HG03520 (cell line): ENCODE results near the gene UBL7.
"Not testable (repeated sequence)": the region's sequence is repeated elsewhere in the genome, so short reads cannot be mapped to it uniquely, and the experiment has no call there.

ENCODE experiments used
- ATAC-seq: cut with Tn5 transposase; IDR thresholded peaks from one replicate; pipeline ENCODE4 v1.9.1; 2021; ENCODE audit warnings: mild to moderate bottlenecking, moderate library complexity; ENCODE audit not compliant: unreplicated experiment

Gene UBL7

DNA sequence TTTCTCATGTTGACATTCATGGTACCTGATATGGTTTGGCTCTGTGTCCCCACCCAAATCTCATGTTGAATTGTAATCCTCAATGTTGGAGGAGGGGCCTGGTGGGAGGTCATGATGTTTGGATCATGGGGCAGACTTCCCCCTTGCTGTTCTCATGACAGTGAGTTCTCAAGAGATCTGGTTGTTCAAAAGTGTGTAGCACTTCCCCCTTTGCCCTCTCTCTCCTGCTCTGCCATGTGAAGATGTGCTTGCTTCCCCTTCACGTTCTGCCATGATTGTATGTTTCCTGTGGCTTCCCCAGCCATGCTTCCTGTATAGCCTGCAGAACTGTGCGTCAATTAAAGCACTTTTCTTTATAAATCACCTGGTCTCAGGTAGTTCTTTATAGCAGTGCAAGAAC lies 3.3 kb upstream of the UBL7 start:
- ATAC-seq: no peak

DNA sequence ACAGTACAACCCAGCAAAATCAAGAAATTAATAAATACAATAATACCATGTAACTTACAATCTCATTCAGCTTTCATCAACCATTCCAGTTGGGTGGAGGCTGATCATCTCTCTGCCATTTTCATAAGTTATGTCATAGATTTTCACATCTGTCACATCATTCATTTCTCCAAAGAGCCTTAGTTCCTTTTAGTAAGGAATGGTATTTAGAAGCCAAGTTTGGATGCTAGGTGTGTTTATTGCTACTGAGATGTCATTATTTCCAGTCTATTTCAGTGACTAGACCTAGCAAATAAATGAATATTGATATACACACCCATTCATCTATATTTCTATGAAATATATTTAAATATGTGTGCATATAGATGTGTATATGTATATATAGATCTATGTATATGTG lies 2.7 kb upstream of the UBL7 start:
- no peak for ATAC-seq

- no peak for ATAC-seq
Observed at GRCh38 chr15:74461847-74462511, 1.0 kb upstream of the UBL7 start.

DNA sequence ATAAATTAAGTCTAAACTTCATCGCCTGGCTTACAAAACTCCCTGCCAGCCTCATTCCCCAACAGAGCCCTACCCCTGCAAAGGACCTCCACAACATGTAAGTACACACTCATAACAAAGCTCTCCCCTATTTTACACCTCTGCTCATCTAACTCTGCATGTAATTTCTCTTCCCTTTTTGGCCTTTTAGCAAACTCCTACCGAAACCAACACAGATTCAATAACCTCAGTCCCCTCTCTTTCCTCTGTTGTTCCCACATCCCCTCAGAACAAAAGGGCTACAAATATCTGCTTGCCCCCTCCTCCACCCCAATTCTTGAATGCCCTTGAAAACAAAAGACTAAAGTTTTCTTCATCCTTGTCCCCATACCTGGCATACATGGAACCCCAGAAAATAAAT lies 662 bp downstream of the UBL7 start:
- no peak for ATAC-seq

DNA sequence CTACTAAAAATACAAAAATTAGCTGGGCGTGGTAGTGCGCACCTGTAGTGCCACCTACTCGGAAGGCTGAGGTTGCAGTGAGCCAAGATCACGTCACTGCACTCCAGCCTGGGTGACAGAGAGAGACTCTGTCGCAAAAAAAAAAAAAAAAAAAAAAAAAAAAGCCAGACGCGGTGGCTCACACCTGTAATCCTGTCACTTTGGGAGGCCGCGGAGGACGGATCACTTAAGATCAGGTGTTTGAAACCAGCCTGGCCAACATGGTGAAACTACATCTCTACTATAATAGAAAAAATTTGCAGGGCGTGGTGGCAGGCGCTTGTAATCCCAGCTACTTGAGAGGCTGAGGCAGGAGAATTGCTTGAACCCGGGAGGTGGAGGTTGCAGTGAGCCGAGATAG lies 1.2 kb downstream of the UBL7 start:
- not testable (repeated sequence) for ATAC-seq

- no peak for ATAC-seq
Observed at GRCh38 chr15:74458473-74458872, 2.5 kb downstream of the UBL7 start.

- ATAC-seq: not testable (repeated sequence)
Observed at GRCh38 chr15:74457036-74457435, 3.9 kb downstream of the UBL7 start.

- no peak for ATAC-seq
Observed at GRCh38 chr15:74454764-74455500, 6.0 kb downstream of the UBL7 start.

DNA sequence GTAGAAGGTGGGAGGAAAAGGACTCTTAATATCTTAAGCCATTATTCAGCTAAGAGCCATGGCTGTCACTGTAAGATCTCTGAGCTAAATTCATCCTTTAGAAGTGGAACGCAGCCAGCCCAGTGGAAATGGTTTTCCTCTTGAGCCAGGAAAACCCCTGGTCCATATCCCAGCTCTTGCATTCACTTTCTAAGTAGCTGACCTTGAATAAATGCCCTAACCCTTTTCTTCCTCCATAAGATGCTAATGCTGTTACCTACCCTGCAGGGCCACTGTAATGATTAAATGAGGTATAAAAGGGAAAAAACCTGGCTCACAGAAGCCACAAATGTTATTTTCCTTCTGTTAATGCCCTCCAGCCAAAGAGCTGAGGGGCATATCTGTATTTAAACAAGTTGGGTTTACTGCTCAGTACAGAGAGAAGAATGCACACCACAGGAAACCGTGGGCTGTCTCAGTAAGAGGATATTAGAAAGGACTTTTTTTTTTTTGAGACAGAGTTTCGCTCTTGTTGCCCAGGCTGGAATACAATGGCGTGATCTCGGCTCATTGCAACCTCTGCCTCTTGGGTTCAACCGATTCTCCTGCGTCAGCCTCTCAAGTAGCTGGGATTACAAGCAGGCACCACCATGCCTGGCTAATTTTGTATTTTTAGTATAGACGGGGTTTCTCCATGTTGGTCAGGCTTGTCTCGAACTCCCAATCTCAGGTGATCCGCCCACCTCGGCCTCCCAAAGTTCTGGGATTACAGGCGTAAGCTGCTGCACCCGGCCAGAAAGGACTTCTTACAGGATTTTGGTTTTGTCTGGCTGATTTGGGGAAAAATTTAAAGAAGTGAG lies 6.8 kb downstream of the UBL7 start:
- ATAC-seq: no peak

- no peak for ATAC-seq
Observed at GRCh38 chr15:74451861-74452835, 8.8 kb downstream of the UBL7 start.

- no peak for ATAC-seq
Observed at GRCh38 chr15:74451322-74451721, 9.6 kb downstream of the UBL7 start.

DNA sequence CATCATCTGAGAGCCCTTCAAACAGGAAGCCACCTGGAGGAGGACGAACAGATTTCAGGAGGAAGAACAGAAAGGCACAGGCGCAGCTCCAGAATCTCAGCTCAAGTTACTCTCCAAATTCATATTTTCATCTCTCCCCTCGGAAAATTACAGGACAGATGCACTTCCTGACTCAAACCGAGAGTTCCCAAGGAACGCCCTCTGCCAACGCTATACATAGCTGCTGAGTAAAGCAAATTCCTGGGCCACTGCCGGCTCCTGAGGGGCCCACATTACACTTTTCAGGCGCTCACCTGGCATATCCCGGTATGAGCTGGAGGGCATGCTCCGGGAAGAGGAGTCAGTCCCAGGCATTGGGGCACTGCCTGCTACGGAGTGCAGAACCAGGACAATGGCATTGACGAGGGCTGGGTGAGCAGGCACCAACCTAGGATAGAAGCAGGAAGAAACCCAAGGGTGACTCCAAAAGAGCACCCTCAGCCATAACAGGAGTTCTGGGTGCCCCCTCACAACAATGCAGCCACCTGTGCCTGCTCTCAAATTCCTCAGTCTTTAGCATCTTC lies 11.2 kb downstream of the UBL7 start:
- ATAC-seq: no peak

DNA sequence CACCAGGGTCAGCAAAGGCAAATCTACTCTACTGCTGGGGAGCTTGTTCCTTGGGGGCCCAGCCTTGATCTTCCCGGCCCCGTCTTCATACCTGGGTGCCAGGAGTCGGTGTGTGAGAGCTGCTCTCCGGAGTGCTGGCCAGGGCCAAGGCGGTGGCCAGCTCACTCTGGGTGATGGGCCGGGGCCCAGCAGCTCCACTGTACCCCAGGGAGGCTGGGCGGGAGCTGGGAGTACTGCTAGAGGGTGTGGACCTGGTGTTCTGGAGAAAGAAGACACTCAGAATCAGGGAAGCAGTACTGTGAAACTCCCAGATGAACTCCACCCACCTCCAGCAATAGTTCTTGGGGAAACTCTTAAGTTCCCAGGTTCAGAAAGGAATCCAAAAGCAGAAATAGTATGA lies 11.9 kb downstream of the UBL7 start:
- no peak for ATAC-seq

GRCh38 chr15:74445816-74446763 lies 14.9 kb downstream of the UBL7 start:
- ATAC-seq: no peak

- no peak for ATAC-seq
Observed at GRCh38 chr15:74444106-74445062, 16.6 kb downstream of the UBL7 start.

GRCh38 chr15:74443100-74443909 lies 17.7 kb downstream of the UBL7 start:
- ATAC-seq: no peak

DNA sequence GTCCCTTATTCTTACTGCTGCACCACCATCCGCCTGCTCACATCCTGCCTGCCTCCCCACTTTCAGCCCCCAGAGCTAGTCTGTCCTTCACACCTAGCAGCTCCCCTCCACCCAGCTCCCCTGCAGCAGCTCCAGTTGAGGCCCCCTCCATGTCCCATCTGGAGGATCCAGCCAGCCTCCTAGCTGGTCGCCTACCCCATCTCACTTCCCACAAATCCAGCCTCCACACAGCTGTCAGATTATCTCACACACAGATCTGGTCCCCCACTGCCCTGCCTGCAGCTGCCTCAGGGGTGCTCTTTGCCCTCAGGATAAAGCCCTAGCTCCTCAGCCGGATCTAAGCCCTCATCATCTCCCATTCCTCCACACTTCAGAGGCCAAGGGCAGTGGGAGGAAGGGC lies 18.4 kb downstream of the UBL7 start:
- ATAC-seq: no peak
